Endometrium (tissue), 2 donors: Measurements from ENCODE around the gene MACROD2.

Experiments used
- FAIRE-seq: peaks from 2 replicates; lab custom pipeline; 2012; peaks lifted over from hg19 to GRCh38; lab: Jason Lieb, UNC
- donor health status: control.
- donor health status: control.

The MACROD2 gene

DNA sequence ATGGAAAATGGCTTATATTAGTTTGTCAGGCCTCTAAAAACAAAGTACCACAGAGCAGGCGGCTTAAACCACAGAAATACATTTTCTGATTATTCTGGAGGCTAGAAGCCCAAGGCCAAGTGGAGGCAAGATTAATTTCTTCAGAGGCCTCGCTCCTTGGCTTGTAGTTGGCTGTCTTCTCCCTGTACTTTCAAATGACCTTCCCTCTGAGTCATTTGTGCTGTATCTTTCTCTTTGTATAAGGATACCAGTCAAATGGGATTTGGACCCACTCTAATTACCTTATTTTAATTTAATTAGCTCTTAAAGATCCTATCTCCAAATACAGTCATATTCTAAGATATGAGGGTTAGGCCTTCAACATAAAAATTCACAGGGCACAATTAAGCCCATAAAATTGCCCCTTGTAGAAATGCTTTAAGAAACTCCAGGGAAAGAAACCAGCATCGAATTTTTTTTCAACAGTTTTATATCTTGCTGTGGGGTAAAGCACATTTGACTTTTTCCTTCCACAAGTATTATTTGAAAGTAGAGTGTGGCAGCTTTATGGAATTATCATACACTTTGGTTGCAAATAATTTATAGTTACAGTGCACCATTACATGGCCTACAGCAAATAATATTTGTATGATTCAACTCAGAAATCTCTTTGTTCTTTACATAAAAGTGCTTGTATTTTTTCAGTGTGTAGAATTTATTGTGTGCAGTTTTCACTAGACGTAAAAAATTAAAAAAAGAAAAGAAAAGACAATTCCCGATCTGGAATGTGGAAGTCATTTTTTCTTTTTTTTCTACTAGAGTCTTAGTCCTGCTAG lies 1871.8 kb downstream of the MACROD2 start:
- FAIRE-seq = peak; percentile 35

- FAIRE-seq = no peak
These were observed 1872.6 kb downstream of the MACROD2 start for GRCh38 chr20:15867899-15868298.

DNA sequence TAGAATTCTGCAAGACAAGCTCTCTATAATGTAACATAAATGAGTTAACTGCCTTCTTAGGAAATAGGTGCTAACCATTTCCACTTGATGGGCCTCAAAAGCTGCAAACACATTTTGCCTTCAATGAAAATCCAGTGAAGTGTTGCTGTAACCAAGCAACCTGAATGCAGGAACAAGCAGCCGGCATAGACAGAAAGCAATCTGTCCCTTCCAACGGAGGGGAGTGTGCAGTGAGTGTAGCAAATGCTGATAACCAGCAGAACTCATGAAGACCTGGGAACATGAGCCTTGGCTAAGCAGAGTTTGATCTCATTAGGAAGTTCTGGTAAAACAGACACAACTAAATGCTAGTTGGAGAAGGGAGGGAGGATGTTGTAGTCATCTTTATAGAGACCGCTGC lies 1880.1 kb downstream of the MACROD2 start:
- FAIRE-seq = no peak

GRCh38 chr20:15882553-15882952 lies 1887.2 kb downstream of the MACROD2 start:
- no peak for FAIRE-seq

GRCh38 chr20:15886250-15886649 lies 1890.9 kb downstream of the MACROD2 start:
- FAIRE-seq = no peak

- no peak for FAIRE-seq
These were observed 1892.1 kb downstream of the MACROD2 start for GRCh38 chr20:15887387-15887786.

- no peak for FAIRE-seq
These were observed 1893.7 kb downstream of the MACROD2 start for GRCh38 chr20:15889061-15889460.

- FAIRE-seq = no peak
These were observed 1894.4 kb downstream of the MACROD2 start for GRCh38 chr20:15889514-15890256.

GRCh38 chr20:15890407-15890982 lies 1895.2 kb downstream of the MACROD2 start:
- no peak for FAIRE-seq

DNA sequence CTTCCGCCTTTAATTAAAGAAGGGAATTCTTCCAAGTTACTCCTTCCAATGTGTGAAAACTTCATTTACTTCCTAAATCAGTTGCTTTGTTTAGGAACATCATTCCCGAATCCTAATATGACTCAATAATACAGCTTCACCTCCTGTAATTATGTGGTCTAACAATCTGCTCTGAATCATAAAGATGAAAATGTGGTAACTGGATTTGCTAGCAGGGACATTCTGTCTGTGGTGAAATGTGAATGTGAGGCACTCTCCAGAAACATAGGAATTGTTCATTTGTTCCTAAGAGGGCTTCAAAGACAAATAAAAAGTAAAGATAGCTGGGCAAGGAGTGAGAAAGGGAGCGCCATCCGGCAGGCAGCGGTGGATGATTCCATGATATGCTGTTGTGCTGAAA lies 1899.8 kb downstream of the MACROD2 start:
- FAIRE-seq = no peak

DNA sequence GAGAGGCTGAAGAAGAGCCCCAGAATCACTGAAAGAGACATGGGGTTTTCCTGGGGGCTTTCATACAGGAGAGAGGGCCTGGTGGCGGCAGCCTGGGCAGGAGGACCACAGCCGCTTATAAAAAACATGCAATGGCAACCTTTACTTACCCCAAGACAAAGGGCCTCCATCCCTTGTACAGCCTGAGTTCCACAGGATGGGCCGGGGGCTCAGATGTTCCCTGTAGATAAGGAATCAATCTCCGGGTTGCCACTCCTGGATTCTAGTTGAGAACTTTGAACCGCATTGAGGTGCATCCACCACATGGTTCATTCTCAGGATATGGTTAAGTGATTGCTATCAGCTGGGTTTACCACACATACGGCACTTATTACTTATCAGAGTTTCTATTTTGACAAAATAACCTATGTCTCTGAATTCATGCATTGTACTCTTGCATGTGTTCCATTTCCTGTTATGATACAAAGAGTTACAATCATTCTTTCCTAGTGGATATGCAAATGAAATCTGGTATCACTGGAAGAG lies 1900.3 kb downstream of the MACROD2 start:
- no peak for FAIRE-seq

GRCh38 chr20:15899967-15900366 lies 1904.7 kb downstream of the MACROD2 start:
- no peak for FAIRE-seq

DNA sequence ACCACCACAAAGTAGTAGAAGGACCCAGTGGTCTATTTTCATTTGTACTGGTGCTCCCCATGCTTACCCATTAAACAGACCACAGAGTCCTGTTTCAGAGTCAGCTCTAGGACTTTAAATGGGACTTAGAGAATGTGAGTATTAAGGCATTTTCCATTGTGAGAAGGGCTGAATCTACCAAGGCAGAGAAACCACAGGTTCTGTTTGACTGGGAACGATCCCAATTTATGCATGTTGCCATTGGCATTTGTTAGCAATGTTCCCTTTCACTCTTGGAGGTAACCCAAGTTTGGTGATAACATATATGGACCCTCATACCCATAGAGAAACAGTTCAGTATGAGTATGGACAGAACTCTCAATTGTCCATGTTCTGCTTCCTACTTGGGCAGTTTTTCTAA lies 1905.1 kb downstream of the MACROD2 start:
- no peak for FAIRE-seq

- FAIRE-seq = no peak
These were observed 1907.2 kb downstream of the MACROD2 start for GRCh38 chr20:15902493-15902892.

GRCh38 chr20:15905661-15906060 lies 1910.3 kb downstream of the MACROD2 start:
- no peak for FAIRE-seq

DNA sequence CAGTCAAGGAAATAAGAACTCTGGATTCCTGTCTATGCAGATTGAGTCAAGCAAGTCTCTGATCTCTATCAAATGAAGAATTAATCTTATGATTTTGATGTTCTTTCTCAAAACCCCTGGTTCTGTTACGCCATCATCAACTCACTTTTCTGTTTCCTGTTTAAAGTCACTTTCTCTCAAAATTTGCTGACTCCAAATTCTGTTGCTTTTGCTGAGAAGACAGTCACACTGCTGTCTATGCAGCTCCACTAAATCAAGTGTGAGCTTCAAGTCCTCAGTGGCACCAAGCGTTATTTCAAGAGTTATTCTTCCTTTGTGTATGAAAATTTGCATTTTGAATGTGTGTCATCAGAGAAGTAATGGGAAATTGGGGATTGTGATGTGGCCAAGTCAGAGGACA lies 1914.7 kb downstream of the MACROD2 start:
- no peak for FAIRE-seq

GRCh38 chr20:15911581-15911980 lies 1916.3 kb downstream of the MACROD2 start:
- no peak for FAIRE-seq

DNA sequence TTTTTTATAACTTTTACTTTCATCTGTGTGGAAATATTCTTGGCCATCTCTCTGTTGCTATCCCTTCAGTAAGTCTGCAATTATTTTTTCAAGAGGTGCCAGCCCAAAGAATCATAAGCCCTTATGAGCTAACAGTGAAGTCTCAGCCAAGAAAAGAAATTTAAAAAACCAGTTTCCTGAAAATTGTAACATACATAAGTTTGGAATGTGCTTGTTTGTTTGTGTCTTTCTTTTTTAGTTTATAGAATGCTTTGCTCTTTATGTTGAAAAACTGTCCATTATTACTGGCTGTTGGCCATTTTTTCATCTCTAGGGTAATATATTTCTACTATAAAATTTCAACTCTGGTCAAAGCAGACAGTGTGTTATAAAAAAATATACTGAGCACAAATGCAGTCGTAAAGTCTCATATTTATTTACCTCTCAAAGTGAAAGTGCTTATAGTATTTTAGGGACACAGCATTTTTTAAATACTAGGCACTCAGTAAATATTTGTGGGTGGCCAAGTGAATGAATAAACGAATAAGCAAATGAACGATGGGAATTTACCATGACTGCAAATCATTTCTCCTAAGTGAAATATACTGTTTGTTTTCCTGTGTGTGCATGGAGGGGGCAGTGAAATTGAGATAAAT lies 1918.2 kb downstream of the MACROD2 start:
- no peak for FAIRE-seq

DNA sequence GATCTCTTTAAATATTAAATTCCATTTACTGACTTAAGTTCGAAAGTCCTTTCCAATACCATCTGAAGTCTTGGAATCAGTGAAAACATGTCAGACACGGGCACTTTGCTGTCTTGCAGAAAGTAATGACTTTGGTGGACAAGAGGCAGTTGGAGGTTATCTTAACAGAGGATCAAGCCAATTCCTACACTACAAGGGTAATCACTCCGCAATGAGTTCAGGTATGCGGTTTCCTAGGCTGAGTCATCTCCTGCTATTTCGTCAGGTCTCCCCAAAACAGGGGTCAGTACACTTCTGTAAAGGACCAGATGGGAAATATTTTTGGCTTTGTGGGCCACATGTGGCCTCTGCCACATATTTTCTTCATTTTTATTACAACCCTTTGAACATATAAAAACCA lies 1921.3 kb downstream of the MACROD2 start:
- no peak for FAIRE-seq

- FAIRE-seq = no peak
These were observed 1922.0 kb downstream of the MACROD2 start for GRCh38 chr20:15917283-15917682.

DNA sequence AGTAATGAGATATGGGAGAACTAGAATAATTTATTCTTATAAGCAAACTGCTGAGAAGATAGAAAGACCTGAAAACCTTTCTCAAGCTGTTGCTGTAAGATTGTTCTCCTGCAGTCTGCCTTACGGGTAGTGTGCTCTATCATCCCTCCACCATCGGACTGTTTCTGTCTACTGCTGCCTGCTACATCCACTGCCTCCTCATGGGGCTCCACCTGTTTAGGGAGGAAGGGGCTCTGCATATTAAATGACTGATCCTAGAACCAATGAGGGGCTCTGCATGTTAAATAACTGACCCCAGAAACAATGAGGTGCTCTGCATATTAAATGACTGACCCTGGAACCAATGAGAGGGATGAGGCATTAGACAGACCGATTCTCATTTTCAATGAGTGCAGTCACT lies 1923.3 kb downstream of the MACROD2 start:
- FAIRE-seq = no peak

DNA sequence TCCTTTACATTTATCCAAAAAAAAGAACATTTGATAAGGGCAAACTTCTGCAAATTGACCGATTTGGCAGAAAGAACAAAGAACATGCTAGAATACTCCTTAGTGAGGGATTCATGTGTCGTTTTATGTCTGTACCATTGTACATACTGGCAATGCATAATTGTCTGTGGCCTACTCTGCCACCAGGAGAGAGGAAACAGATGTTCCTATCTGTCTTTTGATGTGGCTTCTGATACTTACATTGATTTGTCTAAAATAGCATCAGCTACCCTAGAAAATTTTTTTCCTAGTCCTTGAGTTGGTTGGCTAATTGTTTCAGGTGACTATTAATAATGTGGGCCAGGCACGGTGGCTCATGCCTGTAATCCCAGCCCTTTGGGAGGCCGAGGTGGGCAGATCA lies 1923.8 kb downstream of the MACROD2 start:
- FAIRE-seq = no peak

DNA sequence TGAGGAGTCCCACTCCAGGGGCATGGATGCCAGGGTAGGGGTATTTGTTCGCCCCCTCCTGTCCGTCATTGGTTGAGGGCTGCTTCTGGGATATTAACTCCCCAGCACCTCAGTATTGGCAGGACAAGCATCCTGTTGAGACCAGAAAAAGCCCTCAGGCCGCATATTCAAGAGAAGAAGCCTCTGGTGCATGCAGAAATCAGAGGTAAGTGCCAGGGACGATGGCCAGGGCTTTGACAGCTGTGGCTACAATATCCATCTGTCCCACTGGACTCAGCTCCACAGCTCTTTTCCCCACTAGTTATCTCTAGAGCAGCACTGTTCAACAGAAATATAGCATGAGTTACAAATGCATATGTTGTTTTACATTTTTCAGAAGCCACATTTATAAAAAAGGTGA lies 1926.6 kb downstream of the MACROD2 start:
- no peak for FAIRE-seq
